GM12874 (cell line): Measurements from ENCODE around the gene EVX2.

ENCODE experiments used
- TF ChIP-seq, protein P1 (sequence below): IDR thresholded peaks from 2 replicates; pipeline ENCODE4 v1.5.1; 2011; ENCODE audit warnings: low read depth, mild to moderate bottlenecking, control low read depth, low read length, moderate library complexity; ENCODE audit not compliant: insufficient read depth

The EVX2 gene

DNA sequence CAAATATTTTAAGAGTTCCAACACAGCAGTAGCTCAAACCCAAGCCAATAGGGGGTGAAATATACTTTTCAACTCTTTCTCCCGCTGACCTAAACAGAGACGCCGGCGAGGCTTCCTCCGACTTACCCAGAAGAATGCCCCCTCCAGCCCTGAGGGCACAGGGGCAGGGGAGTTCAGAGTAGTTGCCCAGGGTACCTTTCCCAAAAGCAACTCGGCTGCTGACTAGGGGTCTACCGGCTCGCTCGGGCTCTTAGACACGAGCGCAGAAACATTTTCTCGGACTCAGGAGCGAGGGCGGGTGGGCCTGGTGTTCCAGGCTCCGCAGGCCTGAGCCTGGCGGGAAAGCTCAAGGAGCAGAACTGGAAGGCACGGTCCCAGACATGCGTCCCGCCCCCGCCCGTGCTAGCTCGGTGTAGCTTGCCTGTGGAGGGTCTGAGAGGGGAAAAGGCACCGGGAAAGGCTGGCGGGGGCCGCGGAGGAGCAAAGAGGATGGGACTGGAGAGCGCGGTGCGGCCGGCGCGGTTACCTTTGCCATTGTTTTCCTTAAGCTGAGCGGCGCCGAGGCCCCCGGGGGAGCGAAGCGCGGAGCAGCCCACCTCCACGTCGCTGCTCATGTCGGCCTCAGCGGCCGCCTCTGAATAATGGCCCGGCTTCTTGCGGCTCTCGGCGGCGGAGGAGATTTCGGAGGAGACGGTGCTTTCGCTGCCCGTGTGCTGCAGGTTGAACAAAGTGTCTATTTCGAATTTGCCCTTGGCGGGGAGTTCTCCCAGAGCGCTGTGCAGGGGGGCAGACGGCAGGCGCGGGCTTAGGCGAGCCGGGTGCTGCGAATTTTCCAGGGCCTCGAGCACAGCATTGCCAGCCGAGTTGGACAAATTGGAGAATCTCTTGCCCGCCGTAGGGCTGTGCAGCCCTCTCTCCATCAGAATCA lies 674 bp downstream of the EVX2 start:
- TF ChIP-seq, protein P1, sequence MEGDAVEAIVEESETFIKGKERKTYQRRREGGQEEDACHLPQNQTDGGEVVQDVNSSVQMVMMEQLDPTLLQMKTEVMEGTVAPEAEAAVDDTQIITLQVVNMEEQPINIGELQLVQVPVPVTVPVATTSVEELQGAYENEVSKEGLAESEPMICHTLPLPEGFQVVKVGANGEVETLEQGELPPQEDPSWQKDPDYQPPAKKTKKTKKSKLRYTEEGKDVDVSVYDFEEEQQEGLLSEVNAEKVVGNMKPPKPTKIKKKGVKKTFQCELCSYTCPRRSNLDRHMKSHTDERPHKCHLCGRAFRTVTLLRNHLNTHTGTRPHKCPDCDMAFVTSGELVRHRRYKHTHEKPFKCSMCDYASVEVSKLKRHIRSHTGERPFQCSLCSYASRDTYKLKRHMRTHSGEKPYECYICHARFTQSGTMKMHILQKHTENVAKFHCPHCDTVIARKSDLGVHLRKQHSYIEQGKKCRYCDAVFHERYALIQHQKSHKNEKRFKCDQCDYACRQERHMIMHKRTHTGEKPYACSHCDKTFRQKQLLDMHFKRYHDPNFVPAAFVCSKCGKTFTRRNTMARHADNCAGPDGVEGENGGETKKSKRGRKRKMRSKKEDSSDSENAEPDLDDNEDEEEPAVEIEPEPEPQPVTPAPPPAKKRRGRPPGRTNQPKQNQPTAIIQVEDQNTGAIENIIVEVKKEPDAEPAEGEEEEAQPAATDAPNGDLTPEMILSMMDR: no peak

DNA sequence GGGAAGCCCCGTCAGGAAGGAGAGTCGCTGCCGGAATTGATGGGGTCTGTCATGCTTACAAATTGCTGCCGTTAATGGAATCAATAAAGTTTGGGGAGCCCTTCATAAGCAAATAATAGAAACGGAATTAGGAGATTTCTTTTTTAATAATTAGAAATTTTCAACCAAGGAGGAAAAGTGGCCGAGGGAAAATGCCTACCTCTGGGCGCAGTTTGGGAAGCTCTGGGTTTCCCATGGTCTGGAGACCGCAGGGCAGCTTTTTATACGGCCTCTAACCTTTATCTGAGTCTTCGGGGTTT lies 1.3 kb downstream of the EVX2 start:
- TF ChIP-seq, protein P1: no peak

DNA sequence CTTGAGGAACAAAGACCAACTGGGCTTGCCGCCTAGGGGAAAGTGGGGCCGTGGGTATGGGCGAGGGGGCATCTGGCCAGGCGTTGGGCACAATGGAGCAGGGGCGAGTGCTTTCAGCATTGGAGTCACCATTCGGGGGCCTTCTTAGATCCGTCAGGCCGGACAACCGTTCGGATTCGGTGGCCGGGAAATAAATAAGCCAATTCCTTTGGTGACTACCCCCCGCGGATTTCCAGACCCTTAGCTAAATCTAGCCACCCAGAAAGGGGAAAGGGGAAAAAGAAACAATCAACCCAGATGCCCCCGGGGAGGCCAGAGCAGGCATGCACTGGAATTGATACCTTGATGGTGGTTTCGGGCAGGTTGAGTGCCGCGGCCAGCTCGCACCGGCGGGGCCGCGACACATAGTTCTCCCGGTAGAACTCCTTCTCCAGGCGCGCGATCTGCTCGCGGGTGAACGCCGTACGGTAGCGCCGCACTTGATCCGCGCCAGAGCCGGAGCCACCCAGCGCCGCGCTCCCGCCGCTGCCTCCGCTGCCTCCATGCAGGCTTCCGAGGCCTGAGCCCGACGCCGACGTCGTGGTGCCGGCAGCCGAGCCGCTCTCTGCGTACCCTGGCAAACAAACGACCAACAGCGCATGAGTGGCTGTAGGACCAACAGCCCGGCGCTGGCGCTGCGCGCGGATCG lies 1.8 kb downstream of the EVX2 start:
- TF ChIP-seq, protein P1: no peak

DNA sequence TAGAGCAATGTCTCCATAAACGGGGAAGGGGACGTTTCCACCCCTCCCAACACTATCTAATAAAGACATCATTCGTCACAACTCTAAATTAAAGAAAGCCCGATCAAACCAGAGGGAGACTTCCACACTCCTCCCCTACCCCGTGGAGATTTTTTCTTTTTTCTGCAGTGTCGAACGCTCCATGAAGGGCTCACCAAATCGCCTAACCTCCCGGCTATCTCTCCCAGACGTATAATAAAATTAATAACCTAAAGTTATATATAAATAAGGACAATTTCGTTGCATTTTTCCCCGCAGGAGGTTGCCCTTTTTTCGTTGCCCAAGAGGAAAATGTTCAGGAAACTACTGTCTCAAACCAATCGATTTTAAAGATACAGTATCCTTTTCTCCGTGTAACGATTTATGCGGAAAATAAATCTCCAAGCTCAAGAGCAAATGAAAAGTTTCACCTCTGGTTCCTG lies 2.4 kb downstream of the EVX2 start:
- TF ChIP-seq, protein P1: no peak

DNA sequence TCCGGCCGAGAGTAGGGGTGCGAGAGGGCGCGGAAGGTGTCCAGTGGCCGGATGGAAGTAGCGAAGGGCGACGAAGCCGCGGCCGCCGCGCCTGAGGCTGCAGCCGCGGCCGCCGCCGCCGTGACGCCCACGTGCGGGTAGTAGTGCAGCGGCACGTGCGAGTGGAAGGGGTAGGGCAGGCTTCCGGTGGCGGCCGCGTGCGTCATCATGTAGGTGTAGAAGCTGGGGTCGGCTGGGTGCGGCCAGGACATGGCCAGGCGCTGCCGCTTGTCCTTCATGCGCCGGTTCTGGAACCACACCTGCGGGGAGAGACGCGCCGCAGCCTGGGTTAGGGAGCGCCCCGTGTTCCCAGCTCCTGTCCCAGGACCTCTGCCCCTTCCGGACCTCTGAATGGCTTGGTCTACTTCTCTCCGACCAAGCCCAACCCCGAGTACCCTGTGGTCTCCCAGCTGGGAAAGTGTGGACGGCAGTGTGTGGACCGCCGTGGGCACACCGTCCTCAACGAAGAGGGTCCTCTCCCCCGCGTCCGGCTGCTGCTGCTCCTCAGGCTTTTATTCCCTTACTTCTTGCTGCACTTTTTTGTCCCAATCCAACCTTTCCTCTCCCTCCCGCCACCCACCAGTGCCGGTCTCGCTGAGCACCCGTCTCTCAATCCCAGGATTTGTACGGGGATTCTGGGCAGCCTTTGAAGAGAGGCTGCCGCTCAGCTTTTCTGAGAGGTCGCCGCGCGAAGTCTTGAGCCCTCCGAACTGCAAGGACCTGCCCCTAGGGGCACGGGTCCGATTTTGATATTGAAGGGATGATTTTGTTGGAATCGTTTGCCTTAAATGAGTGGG lies 3.0 kb downstream of the EVX2 start:
- TF ChIP-seq, protein P1: no peak

DNA sequence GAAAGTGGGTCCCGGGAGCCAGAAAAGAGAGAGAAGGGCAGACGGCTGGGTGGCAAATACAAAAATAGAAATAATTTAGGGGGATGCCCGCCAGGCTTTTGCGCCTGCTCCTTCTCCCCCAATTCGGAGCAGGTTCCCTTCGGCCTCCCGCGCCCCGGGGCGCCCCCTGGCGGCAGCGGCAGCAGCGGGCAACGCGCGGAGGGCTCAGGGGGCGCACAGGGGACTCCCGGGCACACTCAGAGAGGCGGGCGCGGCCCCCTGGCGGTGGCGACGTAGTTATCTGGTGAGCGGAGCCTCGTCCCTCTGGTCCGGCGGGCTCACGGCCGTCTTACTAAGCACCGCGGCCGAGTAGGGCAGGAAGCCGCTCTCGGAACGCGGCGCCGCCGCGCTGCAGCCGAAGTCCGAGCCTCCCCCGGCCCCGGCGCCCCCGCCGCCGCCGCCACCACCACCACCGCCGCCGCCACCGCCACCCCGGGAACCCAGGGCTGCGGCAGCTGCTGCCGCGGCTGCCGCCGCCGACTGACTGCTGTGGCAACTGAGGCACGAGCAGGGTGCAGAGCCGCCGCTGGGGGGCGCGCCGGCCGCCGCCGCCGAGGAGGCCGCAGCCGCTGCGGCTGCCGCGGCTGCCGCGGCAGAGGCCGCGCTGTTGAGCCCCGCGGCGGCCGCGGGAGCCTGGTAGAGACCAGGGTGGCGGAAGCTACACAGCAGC lies 3.8 kb downstream of the EVX2 start:
- TF ChIP-seq, protein P1: peak; percentile 67
